GM21447 (cell line): ENCODE results near the gene PNMA6E.
"Not testable (repeated sequence)": the region's sequence is repeated elsewhere in the genome, so short reads cannot be mapped to it uniquely, and the experiment has no call there.

Experiments used
- ATAC-seq: cut with Tn5 transposase; IDR thresholded peaks from one replicate; pipeline ENCODE4 v1.9.1; 2021; ENCODE audit not compliant: unreplicated experiment

PNMA6E gene

GRCh38 chrX:153409414-153410101 lies 8.4 kb upstream of the PNMA6E start:
- ATAC-seq: no peak

- ATAC-seq: no peak
Measured at GRCh38 chrX:153408871-153409351, 7.8 kb upstream of the PNMA6E start.

- no peak for ATAC-seq
Measured at GRCh38 chrX:153408221-153408721, 7.1 kb upstream of the PNMA6E start.

GRCh38 chrX:153407736-153408135 lies 6.6 kb upstream of the PNMA6E start:
- ATAC-seq: no peak

GRCh38 chrX:153406903-153407302 lies 5.8 kb upstream of the PNMA6E start:
- no peak for ATAC-seq

- no peak for ATAC-seq
Measured at GRCh38 chrX:153406011-153406410, 4.9 kb upstream of the PNMA6E start.

GRCh38 chrX:153405426-153405825 lies 4.3 kb upstream of the PNMA6E start:
- no peak for ATAC-seq

GRCh38 chrX:153404333-153404732 lies 3.2 kb upstream of the PNMA6E start:
- ATAC-seq: not testable (repeated sequence)

- ATAC-seq: peak; percentile 57
Measured at GRCh38 chrX:153400146-153401132, 711 bp downstream of the PNMA6E start.

- ATAC-seq: no peak
Measured at GRCh38 chrX:153398275-153398960, 2.7 kb downstream of the PNMA6E start.

- no peak for ATAC-seq
Measured at GRCh38 chrX:153397256-153397960, 3.7 kb downstream of the PNMA6E start.

- ATAC-seq: no peak
Measured at GRCh38 chrX:153396320-153397195, 4.6 kb downstream of the PNMA6E start.

- no peak for ATAC-seq
Measured at GRCh38 chrX:153395613-153396319, 5.4 kb downstream of the PNMA6E start.

GRCh38 chrX:153394612-153395011 lies 6.5 kb downstream of the PNMA6E start:
- ATAC-seq: no peak

- ATAC-seq: no peak
Measured at GRCh38 chrX:153392642-153393321, 8.4 kb downstream of the PNMA6E start.

GRCh38 chrX:153389460-153389768 lies 11.7 kb downstream of the PNMA6E start:
- ATAC-seq: not testable (repeated sequence)

GRCh38 chrX:153388722-153389459 lies 12.3 kb downstream of the PNMA6E start:
- ATAC-seq: no peak
